CD14-positive monocyte (primary cell): ENCODE measurements around the gene CDH16. TPM values are rescaled to one million over a fixed set of nuclear protein-coding genes. Genes with fewer than 3 reads are reported as not detected.
"Not testable (repeated sequence)": the region's sequence is repeated elsewhere in the genome, so short reads cannot be mapped to it uniquely, and the experiment has no call there.

ENCODE experiments used
- DNase-seq, 3 donors: peaks; one replicate each; pipeline ENCODE4 v3.0.0-alpha.2; 2011 to 2022
- H2AFZ ChIP-seq: 2 replicates; pipeline ENCODE4 v1.6.0; 2012; ENCODE audit warnings: mild to moderate bottlenecking, low read depth, low read length, inconsistent platforms; ENCODE audit not compliant: insufficient read depth, poor library complexity, severe bottlenecking
- H3K27ac ChIP-seq, 2 donors: 1 replicate in 1 of 2; 2 replicates in 1 of 2; pipeline ENCODE4 v1.5.1; 2012 to 2013; ENCODE audit warnings: low read length in 2 of 2, control low read depth in 1 of 2, inconsistent platforms in 1 of 2, low read depth in 1 of 2, mild to moderate bottlenecking in 1 of 2
- H3K27me3 ChIP-seq, 2 donors: one replicate each; pipeline versions ENCODE4 v1.6.0 to v1.6.1; 2011 to 2013; ENCODE audit warnings: low read length in 2 of 2; ENCODE audit not compliant: control insufficient read depth in 2 of 2, insufficient read depth in 2 of 2
- H3K36me3 ChIP-seq, 2 donors: replicated peaks in 1 of 2; 1 replicate in 1 of 2; 2 replicates in 1 of 2; pipeline versions ENCODE4 v1.5.1 to v1.6.1; 2012 to 2013; ENCODE audit warnings: low read length in 2 of 2, control low read depth in 1 of 2, inconsistent platforms in 1 of 2, mild to moderate bottlenecking in 1 of 2; ENCODE audit not compliant: insufficient read depth in 2 of 2, control insufficient read depth in 1 of 2
- H3K4me1 ChIP-seq, 2 donors: 1 replicate in 1 of 2; 2 replicates in 1 of 2; pipeline versions ENCODE4 v1.5.1 to v1.6.1; 2012 to 2013; ENCODE audit warnings: low read length in 2 of 2, control low read depth in 1 of 2, inconsistent platforms in 1 of 2, mild to moderate bottlenecking in 1 of 2, moderate library complexity in 1 of 2; ENCODE audit not compliant: insufficient read depth in 2 of 2, control insufficient read depth in 1 of 2
- H3K4me2 ChIP-seq: replicated peaks from 2 replicates; pipeline ENCODE3; 2012; ENCODE audit warnings: low read length, moderate library complexity, mild to moderate bottlenecking; ENCODE audit not compliant: poor library complexity, severe bottlenecking; ENCODE audit errors: extremely low read depth
- H3K4me3 ChIP-seq, 3 experiments: fragments of 200-600 bp in 1 of 3; sonication (generic) in 1 of 3; replicated peaks in 1 of 3; 1 replicate in 2 of 3; 2 replicates in 1 of 3; pipeline ENCODE4 v1.5.1; 2011 to 2013; ENCODE audit warnings: low read length in 3 of 3, mild to moderate bottlenecking in 3 of 3, control low read depth in 2 of 3, low read depth in 2 of 3, inconsistent platforms in 1 of 3, moderate library complexity in 1 of 3
- H3K79me2 ChIP-seq: 2 replicates; pipeline ENCODE4 v1.6.0; 2012; ENCODE audit warnings: mild to moderate bottlenecking, control low read depth, inconsistent platforms, low read length, moderate library complexity; ENCODE audit not compliant: insufficient read depth
- H3K9ac ChIP-seq: 2 replicates; pipeline ENCODE4 v1.6.0; 2017; ENCODE audit warnings: low read length, mild to moderate bottlenecking; ENCODE audit not compliant: insufficient read depth, poor library complexity, severe bottlenecking
- H3K9me3 ChIP-seq, 2 donors: replicated peaks in 1 of 2; 1 replicate in 1 of 2; 2 replicates in 1 of 2; pipeline versions ENCODE4 v1.5.1 to v1.6.1; 2012 to 2013; ENCODE audit warnings: low read length in 2 of 2, control low read depth in 1 of 2; ENCODE audit not compliant: control insufficient read depth in 1 of 2, insufficient read depth in 1 of 2
- H4K20me1 ChIP-seq: 2 replicates; pipeline ENCODE4 v1.6.0; 2012; ENCODE audit warnings: mild to moderate bottlenecking, low read length, control low read depth, moderate library complexity; ENCODE audit not compliant: insufficient read depth
- H3K27ac Mint-ChIP-seq, 7 donors: one replicate each; pipeline ENCODE4 v1.8.0; 2020; ENCODE audit warnings: mild to moderate bottlenecking in 7 of 7, mixed read lengths in 7 of 7, moderate library complexity in 6 of 7, inconsistent platforms in 2 of 7
- H3K27me3 Mint-ChIP-seq, 3 donors: one replicate each; pipeline ENCODE4 v1.8.0; 2021 to 2022; ENCODE audit warnings: low read depth in 3 of 3, mild to moderate bottlenecking in 3 of 3, mixed read lengths in 3 of 3, moderate library complexity in 3 of 3, inconsistent platforms in 1 of 3
- H3K36me3 Mint-ChIP-seq, 2 donors: one replicate each; pipeline ENCODE4 v1.8.0; 2020; ENCODE audit warnings: mixed read lengths in 2 of 2, inconsistent platforms in 1 of 2, mild to moderate bottlenecking in 1 of 2
- H3K4me1 Mint-ChIP-seq: one replicate; pipeline ENCODE4 v1.8.0; 2020; ENCODE audit warnings: mild to moderate bottlenecking, mixed read lengths
- H3K4me3 Mint-ChIP-seq, 2 donors: one replicate each; pipeline ENCODE4 v1.8.0; 2020; ENCODE audit warnings: mild to moderate bottlenecking in 2 of 2, mixed read lengths in 2 of 2, moderate library complexity in 1 of 2
- H3K9me3 Mint-ChIP-seq, 7 donors: one replicate each; pipeline ENCODE4 v1.8.0; 2020 to 2022; ENCODE audit warnings: mixed read lengths in 7 of 7, mild to moderate bottlenecking in 6 of 7, moderate library complexity in 6 of 7, inconsistent platforms in 2 of 7
- WGBS: methylation state at CpG from one replicate; pipeline ENCODE4 v1.1.5; 2013; ENCODE audit warnings: missing lambda C conversion rate; ENCODE audit not compliant: insufficient coverage; 5-methylcytosine and 5-hydroxymethylcytosine counted together
- intact Hi-C, 2 donors: fragments of 100-400 bp; cut with micrococcal nuclease; formaldehyde crosslinking; loops; one replicate each; pipeline versions ENCODE4 v1.15.0 to v1.15.1; 2023
- polyA plus RNA-seq, 3 donors: library from polyadenylated mRNA; depleted of rRNA in 1 of 3; unstranded in 2 of 3; stranded (reverse) in 1 of 3; fragments of 300-500 nt in 2 of 3; fragments of >200 nt in 1 of 3; fragmentation: Illumina TruSeq in 2 of 3; gene quantifications; 1 replicate in 2 of 3; 2 replicates in 1 of 3; pipeline ENCODE4 v1.2.3, GENCODE V29; 2012 to 2021
- TF ChIP-seq, protein P1 (sequence below): fragments of 200-600 bp; IDR thresholded peaks from one replicate; pipeline ENCODE4 v1.8.0; 2022; ENCODE audit warnings: antibody characterized with exemption, mild to moderate bottlenecking

The CDH16 gene
- polyA plus RNA-seq, 3 donors = not detected

DNA sequence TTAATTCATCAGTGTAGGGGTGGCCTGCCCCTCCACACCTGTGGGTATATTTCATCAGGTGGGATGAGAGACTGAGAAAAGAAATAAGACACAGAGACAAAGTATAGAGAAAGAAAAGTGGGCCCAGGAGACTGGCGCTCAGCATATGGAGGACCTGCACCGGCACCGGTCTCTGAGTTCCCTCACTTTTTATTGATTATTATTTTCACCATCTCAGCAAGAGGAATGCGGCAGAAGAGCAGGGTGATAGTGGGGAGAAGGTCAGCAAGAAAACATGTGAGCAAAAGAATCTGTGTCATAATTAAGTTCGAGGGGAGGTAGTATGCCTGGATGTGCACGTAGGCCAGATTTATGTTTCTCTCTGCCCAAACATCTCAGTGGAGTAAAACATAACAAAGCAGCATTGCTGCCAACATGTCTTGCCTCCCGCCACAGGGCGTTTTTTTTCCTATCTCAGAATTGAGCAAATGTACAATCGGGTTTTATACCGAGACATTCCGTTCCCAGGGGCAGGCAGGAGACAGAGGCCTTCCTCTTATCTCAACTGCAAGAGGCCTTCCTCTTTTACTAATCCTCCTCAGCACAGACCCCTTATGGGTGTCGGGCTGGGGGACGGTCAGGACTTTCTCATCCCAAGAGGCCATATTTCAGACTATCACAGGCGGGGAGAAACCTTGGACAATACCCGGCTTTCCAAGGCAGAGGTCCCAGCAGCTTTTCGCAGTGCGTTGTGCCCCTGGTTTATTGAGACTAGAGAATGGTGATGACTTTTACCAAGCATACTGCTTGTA lies 36.9 kb upstream of the CDH16 start:
- H3K27me3 Mint-ChIP-seq = peaks cover 18 to 25% (median 20%) of the 10 kb centered on the region in 3 donors
- not testable (repeated sequence) for H3K9ac ChIP-seq, H3K4me3 ChIP-seq, H3K4me2 ChIP-seq, H3K9me3 ChIP-seq, H3K79me2 ChIP-seq, H3K36me3 ChIP-seq, H3K27ac Mint-ChIP-seq, H3K4me3 Mint-ChIP-seq, DNase-seq, H3K36me3 Mint-ChIP-seq, H2AFZ ChIP-seq, H3K27ac ChIP-seq, H4K20me1 ChIP-seq
- intact Hi-C loops = loop anchor here in 1 of 2 donors (5.0 kb wide), 1 partner anchor 202 kb away; the partner anchor contains the start of genes FBXL8 and TRADD
- Histone ChIP-seq H3K27me3 (peaks cover 7 to 20% of the 10 kb centered on the region in 2 donors), H3K4me1 (peaks cover 31 to 34% of the 10 kb centered on the region in 2 donors)
- H3K4me1 Mint-ChIP-seq = peaks cover 32% of the 10 kb centered on the region
- peaks cover 0 to 11% (median 5%) of the 10 kb centered on the region in 7 donors for H3K9me3 Mint-ChIP-seq
- 100% methylated on average over 2 of the region's 17 CpGs for WGBS

DNA sequence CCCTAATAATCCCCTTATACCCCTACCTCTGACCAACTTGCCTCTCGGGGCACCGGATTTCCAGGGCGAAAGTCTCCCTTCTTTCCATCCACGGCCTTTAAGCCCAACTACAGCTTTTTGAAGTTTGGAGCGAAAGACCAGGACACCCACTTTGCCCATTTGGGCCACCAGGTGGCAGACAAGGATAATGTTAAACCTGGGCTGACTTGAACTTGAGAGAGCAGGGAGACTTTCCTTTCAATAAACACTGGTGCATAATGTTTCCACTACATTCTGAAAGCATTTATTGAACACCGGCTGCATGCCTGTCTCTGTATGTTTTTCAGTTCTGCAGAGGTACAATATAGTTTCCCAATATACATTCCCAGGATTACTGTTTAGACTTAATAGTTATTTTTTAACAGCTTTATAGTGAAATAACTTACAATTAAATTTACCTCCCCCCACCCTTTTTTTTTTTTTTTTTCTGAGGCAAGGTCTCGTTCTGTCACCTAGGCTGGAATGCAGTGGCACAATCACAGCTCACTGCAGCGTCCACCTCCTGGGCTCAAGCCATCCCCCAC lies 35.5 kb upstream of the CDH16 start:
- H3K9ac ChIP-seq = no peak overlapping the region
- H3K27ac Mint-ChIP-seq = no peak overlapping the region

More for the DNA sequence above, 35.5 kb upstream of the CDH16 start:
- Histone ChIP-seq H3K4me3 (no peak overlapping the region), H3K36me3 (no peaks in the 10 kb centered on the region), H3K4me2 (no peak overlapping the region), H3K4me1 (peaks cover 18 to 20% of the 10 kb centered on the region in 2 donors), H4K20me1 (no peaks in the 10 kb centered on the region), H3K27me3 (peaks cover 17 to 34% of the 10 kb centered on the region in 2 donors), H3K27ac (no peak overlapping the region), H2AFZ (no peak overlapping the region), H3K9me3 (peaks cover 0 to 10% of the 10 kb centered on the region in 2 donors), H3K79me2 (no peaks in the 10 kb centered on the region)
- WGBS = 4% methylated on average over 5 of the region's 8 CpGs
- intact Hi-C loops = no loop called here
- H3K9me3 Mint-ChIP-seq = peaks cover 0 to 16% (median 8%) of the 10 kb centered on the region in 7 donors
- TF ChIP-seq, protein P1, sequence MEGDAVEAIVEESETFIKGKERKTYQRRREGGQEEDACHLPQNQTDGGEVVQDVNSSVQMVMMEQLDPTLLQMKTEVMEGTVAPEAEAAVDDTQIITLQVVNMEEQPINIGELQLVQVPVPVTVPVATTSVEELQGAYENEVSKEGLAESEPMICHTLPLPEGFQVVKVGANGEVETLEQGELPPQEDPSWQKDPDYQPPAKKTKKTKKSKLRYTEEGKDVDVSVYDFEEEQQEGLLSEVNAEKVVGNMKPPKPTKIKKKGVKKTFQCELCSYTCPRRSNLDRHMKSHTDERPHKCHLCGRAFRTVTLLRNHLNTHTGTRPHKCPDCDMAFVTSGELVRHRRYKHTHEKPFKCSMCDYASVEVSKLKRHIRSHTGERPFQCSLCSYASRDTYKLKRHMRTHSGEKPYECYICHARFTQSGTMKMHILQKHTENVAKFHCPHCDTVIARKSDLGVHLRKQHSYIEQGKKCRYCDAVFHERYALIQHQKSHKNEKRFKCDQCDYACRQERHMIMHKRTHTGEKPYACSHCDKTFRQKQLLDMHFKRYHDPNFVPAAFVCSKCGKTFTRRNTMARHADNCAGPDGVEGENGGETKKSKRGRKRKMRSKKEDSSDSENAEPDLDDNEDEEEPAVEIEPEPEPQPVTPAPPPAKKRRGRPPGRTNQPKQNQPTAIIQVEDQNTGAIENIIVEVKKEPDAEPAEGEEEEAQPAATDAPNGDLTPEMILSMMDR = peak; percentile 86
- H3K4me1 Mint-ChIP-seq = peaks cover 19% of the 10 kb centered on the region
- H3K36me3 Mint-ChIP-seq = peaks cover 0 to 2% of the 10 kb centered on the region in 2 donors
- peaks cover 31 to 38% (median 34%) of the 10 kb centered on the region in 3 donors for H3K27me3 Mint-ChIP-seq
- DNase-seq = peak; percentile 58 to 67 (median 62)
- H3K4me3 Mint-ChIP-seq = no peak overlapping the region
